KMS-11 (cell line): Measurements from ENCODE around the gene APRT.

Experiments used
- H2AFZ ChIP-seq: fragments of 200-600 bp; sonication (generic); 2 replicates; pipeline ENCODE4 v1.6.1; 2016; ENCODE audit warnings: antibody characterized with exemption, mixed run types, low read depth
- H3K27ac ChIP-seq: fragments of 200-600 bp; sonication (generic); 2 replicates; pipeline ENCODE4 v1.6.1; 2016; ENCODE audit warnings: mild to moderate bottlenecking, mixed run types
- H3K27me3 ChIP-seq: fragments of 200-600 bp; sonication (generic); 2 replicates; pipeline ENCODE4 v1.6.1; 2017; ENCODE audit warnings: mild to moderate bottlenecking, low read depth, mixed run types, moderate library complexity; ENCODE audit not compliant: insufficient read depth
- H3K36me3 ChIP-seq: fragments of 200-600 bp; sonication (generic); 2 replicates; pipeline ENCODE4 v1.6.1; 2017; ENCODE audit warnings: mild to moderate bottlenecking, mixed run types; ENCODE audit not compliant: insufficient read depth
- H3K4me1 ChIP-seq: fragments of 200-600 bp; sonication (generic); 2 replicates; pipeline ENCODE4 v1.6.1; 2016; ENCODE audit warnings: mild to moderate bottlenecking, low read depth, mixed run types; ENCODE audit not compliant: poor library complexity, severe bottlenecking
- H3K4me2 ChIP-seq: fragments of 200-600 bp; sonication (generic); 2 replicates; pipeline ENCODE4 v1.7.0; 2016; ENCODE audit warnings: mild to moderate bottlenecking, mixed run types
- H3K4me3 ChIP-seq: fragments of 200-600 bp; sonication (generic); IDR thresholded peaks from 2 replicates; pipeline ENCODE4 v1.6.1; 2017; ENCODE audit warnings: low read depth, low read length, mixed read lengths; ENCODE audit not compliant: insufficient read depth
- H3K79me2 ChIP-seq: fragments of 200-600 bp; sonication (generic); 2 replicates; pipeline ENCODE4 v1.6.1; 2016; ENCODE audit warnings: low read depth, mixed run types; ENCODE audit not compliant: insufficient read depth
- H3K9ac ChIP-seq: fragments of 200-600 bp; sonication (generic); 2 replicates; pipeline ENCODE4 v1.6.1; 2016; ENCODE audit warnings: mild to moderate bottlenecking, mixed run types
- H4K20me1 ChIP-seq: fragments of 200-600 bp; sonication (generic); 2 replicates; pipeline ENCODE4 v1.6.1; 2016; ENCODE audit warnings: mild to moderate bottlenecking, mixed run types; ENCODE audit not compliant: insufficient read depth
- TF ChIP-seq, protein P1 (sequence below): fragments of 200-600 bp; sonication (generic); conservative IDR thresholded peaks from 2 replicates; pipeline ENCODE4 v1.6.1; 2017; ENCODE audit warnings: low read depth, mild to moderate bottlenecking, antibody characterized with exemption, low read length, moderate library complexity, mixed read lengths

APRT gene

DNA sequence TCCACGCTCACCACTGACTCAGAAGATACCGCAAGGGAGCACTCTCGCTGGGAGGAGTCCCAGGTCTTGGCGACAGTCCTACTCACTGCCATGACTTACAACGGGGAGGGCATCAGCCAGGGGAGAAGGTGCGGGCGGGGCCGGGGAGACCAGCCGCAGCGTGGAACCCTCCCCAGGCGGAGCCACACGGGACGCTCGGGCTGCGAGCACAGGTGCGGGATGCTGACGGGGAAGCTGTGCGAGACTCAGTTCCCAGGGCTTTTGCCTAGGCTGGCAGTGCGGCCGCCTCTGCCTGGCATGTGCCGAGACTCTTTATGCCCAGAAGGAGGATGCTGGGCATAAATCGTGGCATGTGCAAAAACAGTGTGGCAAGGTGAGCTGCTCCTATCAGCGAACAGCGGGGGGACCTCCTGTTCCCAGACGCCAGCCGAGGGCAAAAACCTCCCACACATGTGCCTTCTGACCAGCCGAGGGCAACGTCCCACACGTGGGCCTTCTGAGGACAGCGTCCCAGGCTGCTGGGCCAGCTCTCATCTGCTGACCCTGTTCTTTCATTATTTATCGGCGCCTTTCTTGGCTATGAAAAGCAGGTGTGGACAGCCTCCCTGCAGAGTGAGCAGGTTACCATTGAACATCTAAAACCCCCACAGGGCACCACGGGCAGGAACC, 38.9 kb upstream of the APRT start:
- no peaks in the 10 kb centered on the region for H3K4me1 ChIP-seq

DNA sequence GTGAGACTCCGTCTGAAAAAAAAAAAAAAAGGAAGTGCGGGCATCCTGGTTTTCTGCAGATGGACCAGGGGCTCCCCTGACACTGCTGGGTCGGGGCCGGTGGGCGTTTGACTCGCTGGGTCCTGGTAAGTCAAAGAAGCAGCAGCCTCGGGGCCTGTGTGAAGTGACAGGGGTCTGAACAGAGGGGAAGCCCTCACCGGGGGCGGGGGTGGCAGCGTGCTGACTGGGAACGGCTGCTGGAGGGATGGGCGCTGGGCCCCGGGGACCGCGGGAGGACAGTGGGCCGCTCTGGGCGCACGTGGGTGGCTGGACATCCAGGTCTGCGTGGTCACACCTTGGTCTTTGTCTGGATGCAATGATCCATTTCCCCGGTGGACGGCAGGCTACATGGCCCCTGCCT, 36.8 kb upstream of the APRT start:
- Histone ChIP-seq H2AFZ (no peak overlapping the region), H3K79me2 (no peaks in the 10 kb centered on the region), H3K27me3 (no peaks in the 10 kb centered on the region), H3K4me1 (no peaks in the 10 kb centered on the region), H3K27ac (no peak overlapping the region), H4K20me1 (no peaks in the 10 kb centered on the region), H3K9ac (no peak overlapping the region), H3K36me3 (no peaks in the 10 kb centered on the region), H3K4me3 (no peak overlapping the region), H3K4me2 (no peak overlapping the region)
- TF ChIP-seq, protein P1, sequence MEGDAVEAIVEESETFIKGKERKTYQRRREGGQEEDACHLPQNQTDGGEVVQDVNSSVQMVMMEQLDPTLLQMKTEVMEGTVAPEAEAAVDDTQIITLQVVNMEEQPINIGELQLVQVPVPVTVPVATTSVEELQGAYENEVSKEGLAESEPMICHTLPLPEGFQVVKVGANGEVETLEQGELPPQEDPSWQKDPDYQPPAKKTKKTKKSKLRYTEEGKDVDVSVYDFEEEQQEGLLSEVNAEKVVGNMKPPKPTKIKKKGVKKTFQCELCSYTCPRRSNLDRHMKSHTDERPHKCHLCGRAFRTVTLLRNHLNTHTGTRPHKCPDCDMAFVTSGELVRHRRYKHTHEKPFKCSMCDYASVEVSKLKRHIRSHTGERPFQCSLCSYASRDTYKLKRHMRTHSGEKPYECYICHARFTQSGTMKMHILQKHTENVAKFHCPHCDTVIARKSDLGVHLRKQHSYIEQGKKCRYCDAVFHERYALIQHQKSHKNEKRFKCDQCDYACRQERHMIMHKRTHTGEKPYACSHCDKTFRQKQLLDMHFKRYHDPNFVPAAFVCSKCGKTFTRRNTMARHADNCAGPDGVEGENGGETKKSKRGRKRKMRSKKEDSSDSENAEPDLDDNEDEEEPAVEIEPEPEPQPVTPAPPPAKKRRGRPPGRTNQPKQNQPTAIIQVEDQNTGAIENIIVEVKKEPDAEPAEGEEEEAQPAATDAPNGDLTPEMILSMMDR = no peak

More for the DNA sequence above, 38.9 kb upstream of the APRT start:
- Histone ChIP-seq H3K4me2 (no peak overlapping the region), H3K9ac (no peak overlapping the region), H3K4me3 (no peak overlapping the region), H3K36me3 (no peaks in the 10 kb centered on the region), H2AFZ (no peak overlapping the region), H3K79me2 (no peaks in the 10 kb centered on the region), H3K27ac (no peak overlapping the region), H3K27me3 (no peaks in the 10 kb centered on the region), H4K20me1 (no peaks in the 10 kb centered on the region)
- TF ChIP-seq, protein P1 = no peak

DNA sequence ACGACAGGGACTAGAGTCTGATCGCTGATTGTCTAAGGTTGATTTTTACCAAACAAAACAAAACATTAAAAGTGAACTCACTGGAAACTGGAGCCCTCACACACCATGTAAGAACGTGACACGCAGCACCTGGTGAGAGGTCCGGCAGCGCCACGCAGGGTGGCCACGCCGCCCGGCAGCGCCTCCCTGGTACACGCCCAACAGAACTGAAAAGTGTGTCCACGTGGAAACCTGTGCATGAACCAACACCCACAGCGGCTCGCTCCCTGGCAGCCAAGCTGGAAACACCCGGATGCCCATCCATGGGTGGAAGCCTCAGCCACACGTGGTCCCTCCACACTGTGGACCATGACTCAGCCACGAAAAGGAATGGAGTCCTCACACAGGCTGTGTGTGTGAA, 35.9 kb upstream of the APRT start:
- TF ChIP-seq, protein P1 = no peak
- no peak overlapping the region for H3K4me2 ChIP-seq
- no peaks in the 10 kb centered on the region for H3K36me3 ChIP-seq
- H2AFZ ChIP-seq = no peak overlapping the region
- no peak overlapping the region for H3K27ac ChIP-seq
- H3K4me3 ChIP-seq = no peak overlapping the region
- H3K4me1 ChIP-seq = no peaks in the 10 kb centered on the region
- H4K20me1 ChIP-seq = no peaks in the 10 kb centered on the region
- no peaks in the 10 kb centered on the region for H3K27me3 ChIP-seq
- H3K9ac ChIP-seq = no peak overlapping the region
- H3K79me2 ChIP-seq = no peaks in the 10 kb centered on the region

DNA sequence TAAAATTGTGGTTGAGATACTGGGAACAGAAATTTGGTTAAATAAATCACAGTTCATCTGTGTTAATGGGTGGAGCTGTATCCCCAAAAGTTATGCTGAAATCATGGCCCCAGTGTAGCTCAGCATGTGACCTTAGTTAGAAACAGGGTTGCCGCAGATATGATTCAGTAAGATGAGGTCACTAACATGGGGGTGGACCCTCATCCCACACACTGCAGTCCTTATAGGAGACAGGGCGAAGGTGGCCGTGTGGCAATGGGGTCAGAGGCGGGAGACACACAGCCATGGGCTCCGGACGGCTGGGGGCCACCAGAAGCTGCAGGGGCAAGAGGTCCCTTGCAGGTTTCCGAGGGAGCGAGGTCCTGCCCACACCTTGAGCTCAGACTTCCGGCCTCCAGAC, 34.4 kb upstream of the APRT start:
- Histone ChIP-seq H2AFZ (no peak overlapping the region), H3K4me2 (no peak overlapping the region), H3K36me3 (no peaks in the 10 kb centered on the region), H3K79me2 (no peaks in the 10 kb centered on the region), H3K27me3 (no peaks in the 10 kb centered on the region), H4K20me1 (no peaks in the 10 kb centered on the region), H3K9ac (no peak overlapping the region), H3K4me3 (no peak overlapping the region), H3K4me1 (no peaks in the 10 kb centered on the region), H3K27ac (no peak overlapping the region)
- TF ChIP-seq, protein P1 = no peak
